Ishikawa (cell line): ENCODE measurements around the gene ASTN2.

ENCODE experiments used
- CEBPB ChIP-seq: IDR thresholded peaks from 2 replicates; pipeline ENCODE4 v1.6.1; 2012
- CREB1 ChIP-seq: IDR thresholded peaks from 2 replicates; pipeline ENCODE4 v1.6.1; 2012; ENCODE audit warnings: low read depth
- EGR1 ChIP-seq: IDR thresholded peaks from 2 replicates; pipeline ENCODE4 v1.6.1; 2012
- EP300 ChIP-seq: IDR thresholded peaks from 2 replicates; pipeline ENCODE4 v1.6.1; 2012; ENCODE audit warnings: borderline replicate concordance
- REST ChIP-seq: IDR thresholded peaks from 2 replicates; pipeline ENCODE4 v1.6.1; 2012; ENCODE audit warnings: low read depth, mild to moderate bottlenecking
- TAF1 ChIP-seq: IDR thresholded peaks from 2 replicates; pipeline ENCODE4 v1.6.1; 2012; ENCODE audit warnings: low read depth, mild to moderate bottlenecking
- YY1 ChIP-seq: IDR thresholded peaks from 2 replicates; pipeline ENCODE4 v1.6.1; 2012; ENCODE audit warnings: low read depth
- ZBTB7A ChIP-seq: IDR thresholded peaks from 2 replicates; pipeline ENCODE4 v1.6.1; 2012; ENCODE audit warnings: low read depth
- TF ChIP-seq, protein P1 (sequence below): IDR thresholded peaks from 2 replicates; pipeline ENCODE4 v1.6.1; 2012

DNA sequence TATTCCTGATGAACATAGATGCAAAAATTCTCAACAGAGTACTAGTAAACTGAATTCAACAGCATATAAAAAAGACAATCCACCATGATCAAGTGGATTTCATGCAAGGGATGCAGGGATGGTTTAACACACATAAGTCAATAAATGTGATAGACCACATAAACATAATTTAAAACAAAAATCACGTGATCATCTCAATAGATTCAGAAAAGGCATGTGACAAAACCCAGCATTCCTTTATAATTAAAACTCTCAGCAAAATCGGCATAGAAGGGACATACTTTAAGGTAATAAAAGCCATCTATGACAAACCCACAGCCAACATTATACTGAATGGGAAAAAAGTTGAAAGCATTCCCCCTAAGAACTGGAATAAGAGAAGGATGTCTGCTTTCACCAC lies 894.6 kb downstream of the ASTN2 start:
- TF ChIP-seq, protein P1, sequence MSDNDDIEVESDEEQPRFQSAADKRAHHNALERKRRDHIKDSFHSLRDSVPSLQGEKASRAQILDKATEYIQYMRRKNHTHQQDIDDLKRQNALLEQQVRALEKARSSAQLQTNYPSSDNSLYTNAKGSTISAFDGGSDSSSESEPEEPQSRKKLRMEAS: no peak
- no peak for TF ChIP-seq EGR1
- no peak for TF ChIP-seq TAF1
- no peak for TF ChIP-seq YY1
- no peak for TF ChIP-seq CREB1
- no peak for TF ChIP-seq EP300
- TF ChIP-seq CEBPB: no peak
- no peak for TF ChIP-seq ZBTB7A
- no peak for TF ChIP-seq REST
